Measurements from ENCODE around the gene ZBP1.

GRCh38 chr20:57566803-57567459, 53.3 kb downstream of the ZBP1 start:
- TF ChIP-seq EP300 (IDR thresholded peaks at IDR 0.05) (no peak), POLR2A (IDR thresholded peaks at IDR 0.05) (no peak), CTCF (IDR thresholded peaks at IDR 0.05) (no peak), POLR2AphosphoS5 (IDR thresholded peaks at IDR 0.05) (no peak)

Measured in upper lobe of left lung (tissue), 4 donors.